ENCODE data around the gene TRAK2.
"Not testable (repeated sequence)": the region's sequence is repeated elsewhere in the genome, so short reads cannot be mapped to it uniquely, and the experiment has no call there.

Gene TRAK2

GRCh38 chr2:201377218-201377617 lies 74.0 kb downstream of the TRAK2 start:
- no peak for DNase-seq (ENCODE audit: low read depth)
- H3K4me3 ChIP-seq (ENCODE audit: low read depth, low read length): no peak overlapping the region
- TF ChIP-seq CTCF (IDR thresholded peaks at IDR 0.05; ENCODE audit: insufficient read depth, low read depth, low read length, missing control alignments): no peak

- no peak for TF ChIP-seq CTCF (IDR thresholded peaks at IDR 0.05; ENCODE audit: insufficient read depth, low read depth, low read length, missing control alignments)
- no peak for DNase-seq (ENCODE audit: low read depth)
- H3K4me3 ChIP-seq (ENCODE audit: low read depth, low read length): no peak overlapping the region
Measured at GRCh38 chr2:201369775-201370174, 81.5 kb downstream of the TRAK2 start.

GRCh38 chr2:201369318-201369717 lies 81.9 kb downstream of the TRAK2 start:
- H3K4me3 ChIP-seq (ENCODE audit: low read depth, low read length); DNase-seq (ENCODE audit: low read depth): not testable (repeated sequence)

GRCh38 chr2:201366146-201366545 lies 85.1 kb downstream of the TRAK2 start:
- no peak for DNase-seq (ENCODE audit: low read depth)
- TF ChIP-seq CTCF (IDR thresholded peaks at IDR 0.05; ENCODE audit: insufficient read depth, low read depth, low read length, missing control alignments): no peak
- H3K4me3 ChIP-seq (ENCODE audit: low read depth, low read length): no peak overlapping the region

GRCh38 chr2:201363857-201364560 lies 87.2 kb downstream of the TRAK2 start:
- peak; percentile 65 for DNase-seq (ENCODE audit: low read depth)
- H3K4me3 ChIP-seq (ENCODE audit: low read depth, low read length): no peak overlapping the region
- peak; percentile 81 for TF ChIP-seq CTCF (IDR thresholded peaks at IDR 0.05; ENCODE audit: insufficient read depth, low read depth, low read length, missing control alignments)

GRCh38 chr2:201362396-201362795 lies 88.9 kb downstream of the TRAK2 start:
- no peak for TF ChIP-seq CTCF (IDR thresholded peaks at IDR 0.05; ENCODE audit: insufficient read depth, low read depth, low read length, missing control alignments)

GRCh38 chr2:201361078-201361733 lies 90.1 kb downstream of the TRAK2 start:
- TF ChIP-seq CTCF (IDR thresholded peaks at IDR 0.05; ENCODE audit: insufficient read depth, low read depth, low read length, missing control alignments): no peak
- H3K4me3 ChIP-seq (ENCODE audit: low read depth, low read length): no peak overlapping the region
- DNase-seq (ENCODE audit: low read depth): no peak

More at GRCh38 chr2:201362396-201362795, 88.9 kb downstream of the TRAK2 start:
- no peak overlapping the region for H3K4me3 ChIP-seq (ENCODE audit: low read depth, low read length)
- no peak for DNase-seq (ENCODE audit: low read depth)

All from GM12865 (cell line).